ENCODE measurements around the gene URGCP.

DNA sequence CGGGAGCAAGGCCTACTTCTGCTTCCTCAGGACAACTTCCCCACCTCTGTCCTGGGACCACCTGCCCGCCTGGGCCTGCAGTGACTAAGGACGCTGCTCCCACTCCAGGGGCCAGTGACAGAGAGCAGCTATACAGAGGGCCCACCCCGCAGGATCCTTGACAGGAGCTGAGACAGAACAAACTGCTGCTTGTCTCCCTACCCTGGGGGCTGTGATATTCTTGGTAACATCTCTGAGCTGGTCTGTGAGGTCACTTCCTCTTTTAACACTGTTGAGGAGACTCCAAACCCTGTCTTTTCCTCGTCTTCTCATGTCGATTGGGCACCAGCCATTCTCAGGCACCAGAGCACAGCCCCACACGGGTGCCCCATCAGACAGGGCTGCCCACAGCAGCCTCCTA lies 30.2 kb downstream of the URGCP start:
- TF ChIP-seq, protein P1, sequence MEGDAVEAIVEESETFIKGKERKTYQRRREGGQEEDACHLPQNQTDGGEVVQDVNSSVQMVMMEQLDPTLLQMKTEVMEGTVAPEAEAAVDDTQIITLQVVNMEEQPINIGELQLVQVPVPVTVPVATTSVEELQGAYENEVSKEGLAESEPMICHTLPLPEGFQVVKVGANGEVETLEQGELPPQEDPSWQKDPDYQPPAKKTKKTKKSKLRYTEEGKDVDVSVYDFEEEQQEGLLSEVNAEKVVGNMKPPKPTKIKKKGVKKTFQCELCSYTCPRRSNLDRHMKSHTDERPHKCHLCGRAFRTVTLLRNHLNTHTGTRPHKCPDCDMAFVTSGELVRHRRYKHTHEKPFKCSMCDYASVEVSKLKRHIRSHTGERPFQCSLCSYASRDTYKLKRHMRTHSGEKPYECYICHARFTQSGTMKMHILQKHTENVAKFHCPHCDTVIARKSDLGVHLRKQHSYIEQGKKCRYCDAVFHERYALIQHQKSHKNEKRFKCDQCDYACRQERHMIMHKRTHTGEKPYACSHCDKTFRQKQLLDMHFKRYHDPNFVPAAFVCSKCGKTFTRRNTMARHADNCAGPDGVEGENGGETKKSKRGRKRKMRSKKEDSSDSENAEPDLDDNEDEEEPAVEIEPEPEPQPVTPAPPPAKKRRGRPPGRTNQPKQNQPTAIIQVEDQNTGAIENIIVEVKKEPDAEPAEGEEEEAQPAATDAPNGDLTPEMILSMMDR (IDR thresholded peaks at IDR 0.05) = no peak
- TF ChIP-seq POLR2A (IDR thresholded peaks at IDR 0.05) = no peak

All from thyroid gland (tissue), 4 donors.